HEK293 (cell line): Measurements from ENCODE around the gene CCL7.
A peak's percentile ranks its signal among the peaks of the same experiment; 100 is the strongest.

Experiments
- PRDM1 ChIP-seq: fragments of 450-650 bp; formaldehyde crosslinking; IDR thresholded peaks from 2 replicates; pipeline ENCODE4; 2016; ENCODE audit warnings: missing biosample characterization, missing genetic modification characterization
- ZBTB17 ChIP-seq: fragments of 450-650 bp; formaldehyde crosslinking; IDR thresholded peaks from 2 replicates; pipeline ENCODE4 v1.5.1; 2016; ENCODE audit warnings: missing biosample characterization, missing genetic modification characterization
- ZBTB21 ChIP-seq: fragments of 450-650 bp; formaldehyde crosslinking; IDR thresholded peaks from 2 replicates; pipeline ENCODE4 v1.5.1; 2017; ENCODE audit warnings: missing biosample characterization, missing genetic modification characterization
- ZBTB48 ChIP-seq: fragments of 450-650 bp; formaldehyde crosslinking; IDR thresholded peaks from 2 replicates; pipeline ENCODE4 v1.5.1; 2016; ENCODE audit warnings: missing biosample characterization, missing genetic modification characterization
- ZFP3 ChIP-seq: fragments of 450-650 bp; formaldehyde crosslinking; IDR thresholded peaks from 2 replicates; pipeline ENCODE4 v1.5.1; 2016; ENCODE audit warnings: low read depth, missing biosample characterization, missing genetic modification characterization
- ZNF23 ChIP-seq: fragments of 450-650 bp; formaldehyde crosslinking; IDR thresholded peaks from 2 replicates; pipeline ENCODE4 v1.5.1; 2016; ENCODE audit warnings: missing biosample characterization, missing genetic modification characterization, borderline replicate concordance
- ZNF292 ChIP-seq: fragments of 450-650 bp; formaldehyde crosslinking; IDR thresholded peaks from 2 replicates; pipeline ENCODE4 v1.5.1; 2016; ENCODE audit warnings: low read depth, missing biosample characterization, missing genetic modification characterization, borderline replicate concordance
- ZNF426 ChIP-seq: fragments of 450-650 bp; formaldehyde crosslinking; IDR thresholded peaks from 2 replicates; pipeline ENCODE4 v1.5.1; 2017; ENCODE audit warnings: missing biosample characterization, missing genetic modification characterization, mild to moderate bottlenecking, inconsistent platforms, moderate library complexity
- ZNF529 ChIP-seq: fragments of 450-650 bp; formaldehyde crosslinking; IDR thresholded peaks from 2 replicates; pipeline ENCODE4 v1.5.1; 2017; ENCODE audit warnings: missing genetic modification characterization, missing biosample characterization; ENCODE audit not compliant: insufficient replicate concordance
- TF ChIP-seq, protein P1 (sequence below): fragments of 450-650 bp; formaldehyde crosslinking; IDR thresholded peaks from 2 replicates; pipeline ENCODE4 v1.5.1; 2016; ENCODE audit warnings: missing biosample characterization, missing genetic modification characterization
- TF ChIP-seq, protein P2 (sequence below): fragments of 450-650 bp; formaldehyde crosslinking; IDR thresholded peaks from 2 replicates; pipeline ENCODE4 v1.5.1; 2016; ENCODE audit warnings: missing biosample characterization, missing genetic modification characterization
- TF ChIP-seq, protein P3 (sequence below): fragments of 450-650 bp; formaldehyde crosslinking; IDR thresholded peaks from 2 replicates; pipeline ENCODE4 v1.5.1; 2016; ENCODE audit warnings: missing biosample characterization, missing genetic modification characterization
- TF ChIP-seq, protein P4 (sequence below): fragments of 450-650 bp; formaldehyde crosslinking; conservative IDR thresholded peaks from 2 replicates; pipeline ENCODE4 v1.5.1; 2016; ENCODE audit warnings: low read depth, missing biosample characterization, missing genetic modification characterization
- TF ChIP-seq, protein P5 (sequence below): fragments of 450-650 bp; IDR thresholded peaks from 2 replicates; pipeline ENCODE4 v1.5.1; 2018; ENCODE audit warnings: missing biosample characterization, mild to moderate bottlenecking, missing genetic modification characterization
- TF ChIP-seq, protein P6 (sequence below): fragments of 450-650 bp; formaldehyde crosslinking; IDR thresholded peaks from 2 replicates; pipeline ENCODE4 v1.5.1; 2016; ENCODE audit warnings: missing biosample characterization, missing genetic modification characterization

The CCL7 gene

DNA sequence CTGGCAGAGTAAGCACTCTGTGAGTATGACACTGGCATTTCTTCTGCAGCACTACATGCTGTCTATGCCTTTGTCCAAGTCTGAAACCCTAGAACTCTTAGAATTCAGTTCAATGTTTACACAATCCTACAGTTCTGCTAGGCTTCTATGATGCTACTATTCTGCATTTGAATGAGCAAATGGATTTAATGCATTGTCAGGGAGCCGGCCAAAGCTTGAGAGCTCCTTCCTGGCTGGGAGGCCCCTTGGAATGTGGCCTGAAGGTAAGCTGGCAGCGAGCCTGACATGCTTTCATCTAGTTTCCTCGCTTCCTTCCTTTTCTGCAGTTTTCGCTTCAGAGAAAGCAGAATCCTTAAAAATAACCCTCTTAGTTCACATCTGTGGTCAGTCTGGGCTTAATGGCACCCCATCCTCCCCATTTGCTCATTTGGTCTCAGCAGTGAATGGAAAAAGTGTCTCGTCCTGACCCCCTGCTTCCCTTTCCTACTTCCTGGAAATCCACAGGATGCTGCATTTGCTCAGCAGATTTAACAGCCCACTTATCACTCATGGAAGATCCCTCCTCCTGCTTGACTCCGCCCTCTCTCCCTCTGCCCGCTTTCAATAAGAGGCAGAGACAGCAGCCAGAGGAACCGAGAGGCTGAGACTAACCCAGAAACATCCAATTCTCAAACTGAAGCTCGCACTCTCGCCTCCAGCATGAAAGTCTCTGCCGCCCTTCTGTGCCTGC, 15.2 kb upstream of the CCL7 start, which contains the start of gene CCL2 (continued):
- TF ChIP-seq, protein P1, sequence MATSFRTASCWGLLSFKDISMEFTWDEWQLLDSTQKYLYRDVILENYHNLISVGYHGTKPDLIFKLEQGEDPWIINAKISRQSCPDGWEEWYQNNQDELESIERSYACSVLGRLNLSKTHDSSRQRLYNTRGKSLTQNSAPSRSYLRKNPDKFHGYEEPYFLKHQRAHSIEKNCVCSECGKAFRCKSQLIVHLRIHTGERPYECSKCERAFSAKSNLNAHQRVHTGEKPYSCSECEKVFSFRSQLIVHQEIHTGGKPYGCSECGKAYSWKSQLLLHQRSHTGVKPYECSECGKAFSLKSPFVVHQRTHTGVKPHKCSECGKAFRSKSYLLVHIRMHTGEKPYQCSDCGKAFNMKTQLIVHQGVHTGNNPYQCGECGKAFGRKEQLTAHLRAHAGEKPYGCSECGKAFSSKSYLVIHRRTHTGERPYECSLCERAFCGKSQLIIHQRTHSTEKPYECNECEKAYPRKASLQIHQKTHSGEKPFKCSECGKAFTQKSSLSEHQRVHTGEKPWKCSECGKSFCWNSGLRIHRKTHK (tag by site-specific recombination): no peak
- TF ChIP-seq PRDM1 (tag by site-specific recombination) (peak; percentile 68), ZBTB48 (peak; percentile 60; the same call in 1 of the 2 replicates), ZFP3 (tag by site-specific recombination) (no peak), ZNF529 (tag by site-specific recombination) (no peak), ZNF426 (tag by site-specific recombination) (no peak), ZBTB17 (tag by site-specific recombination) (peak; percentile 85), ZBTB21 (tag by site-specific recombination) (0 out of 2 replicates have a peak, but pooled peaks have one; percentile 13), ZNF292 (no peak), ZNF23 (no peak)
- TF ChIP-seq, protein P2, sequence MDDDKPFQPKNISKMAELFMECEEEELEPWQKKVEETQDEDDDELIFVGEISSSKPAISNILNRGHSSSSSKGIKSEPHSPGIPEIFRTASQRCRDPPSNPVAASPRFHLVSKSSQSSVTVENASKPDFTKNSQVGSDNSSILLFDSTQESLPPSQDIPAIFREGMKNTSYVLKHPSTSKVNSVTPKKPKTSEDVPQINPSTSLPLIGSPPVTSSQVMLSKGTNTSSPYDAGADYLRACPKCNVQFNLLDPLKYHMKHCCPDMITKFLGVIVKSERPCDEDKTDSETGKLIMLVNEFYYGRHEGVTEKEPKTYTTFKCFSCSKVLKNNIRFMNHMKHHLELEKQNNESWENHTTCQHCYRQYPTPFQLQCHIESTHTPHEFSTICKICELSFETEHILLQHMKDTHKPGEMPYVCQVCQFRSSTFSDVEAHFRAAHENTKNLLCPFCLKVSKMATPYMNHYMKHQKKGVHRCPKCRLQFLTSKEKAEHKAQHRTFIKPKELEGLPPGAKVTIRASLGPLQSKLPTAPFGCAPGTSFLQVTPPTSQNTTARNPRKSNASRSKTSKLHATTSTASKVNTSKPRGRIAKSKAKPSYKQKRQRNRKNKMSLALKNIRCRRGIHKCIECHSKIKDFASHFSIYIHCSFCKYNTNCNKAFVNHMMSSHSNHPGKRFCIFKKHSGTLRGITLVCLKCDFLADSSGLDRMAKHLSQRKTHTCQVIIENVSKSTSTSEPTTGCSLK (tag by site-specific recombination): no peak
- TF ChIP-seq, protein P3, sequence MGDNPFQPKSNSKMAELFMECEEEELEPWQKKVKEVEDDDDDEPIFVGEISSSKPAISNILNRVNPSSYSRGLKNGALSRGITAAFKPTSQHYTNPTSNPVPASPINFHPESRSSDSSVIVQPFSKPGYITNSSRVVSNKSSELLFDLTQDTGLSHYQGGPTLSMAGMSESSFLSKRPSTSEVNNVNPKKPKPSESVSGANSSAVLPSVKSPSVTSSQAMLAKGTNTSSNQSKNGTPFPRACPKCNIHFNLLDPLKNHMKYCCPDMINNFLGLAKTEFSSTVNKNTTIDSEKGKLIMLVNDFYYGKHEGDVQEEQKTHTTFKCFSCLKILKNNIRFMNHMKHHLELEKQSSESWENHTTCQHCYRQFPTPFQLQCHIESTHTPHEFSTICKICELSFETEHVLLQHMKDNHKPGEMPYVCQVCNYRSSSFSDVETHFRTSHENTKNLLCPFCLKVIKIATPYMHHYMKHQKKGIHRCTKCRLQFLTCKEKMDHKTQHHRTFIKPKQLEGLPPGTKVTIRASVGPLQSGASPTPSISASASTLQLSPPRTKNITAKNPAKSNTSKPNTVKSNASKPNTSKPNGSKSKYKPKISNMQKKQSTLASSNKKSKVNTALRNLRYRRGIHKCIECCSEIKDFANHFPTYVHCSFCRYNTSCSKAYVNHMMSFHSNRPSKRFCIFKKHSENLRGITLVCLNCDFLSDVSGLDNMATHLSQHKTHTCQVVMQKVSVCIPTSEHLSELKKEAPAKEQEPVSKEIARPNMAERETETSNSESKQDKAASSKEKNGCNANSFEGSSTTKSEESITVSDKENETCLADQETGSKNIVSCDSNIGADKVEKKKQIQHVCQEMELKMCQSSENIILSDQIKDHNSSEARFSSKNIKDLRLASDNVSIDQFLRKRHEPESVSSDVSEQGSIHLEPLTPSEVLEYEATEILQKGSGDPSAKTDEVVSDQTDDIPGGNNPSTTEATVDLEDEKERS: no peak
- TF ChIP-seq, protein P4, sequence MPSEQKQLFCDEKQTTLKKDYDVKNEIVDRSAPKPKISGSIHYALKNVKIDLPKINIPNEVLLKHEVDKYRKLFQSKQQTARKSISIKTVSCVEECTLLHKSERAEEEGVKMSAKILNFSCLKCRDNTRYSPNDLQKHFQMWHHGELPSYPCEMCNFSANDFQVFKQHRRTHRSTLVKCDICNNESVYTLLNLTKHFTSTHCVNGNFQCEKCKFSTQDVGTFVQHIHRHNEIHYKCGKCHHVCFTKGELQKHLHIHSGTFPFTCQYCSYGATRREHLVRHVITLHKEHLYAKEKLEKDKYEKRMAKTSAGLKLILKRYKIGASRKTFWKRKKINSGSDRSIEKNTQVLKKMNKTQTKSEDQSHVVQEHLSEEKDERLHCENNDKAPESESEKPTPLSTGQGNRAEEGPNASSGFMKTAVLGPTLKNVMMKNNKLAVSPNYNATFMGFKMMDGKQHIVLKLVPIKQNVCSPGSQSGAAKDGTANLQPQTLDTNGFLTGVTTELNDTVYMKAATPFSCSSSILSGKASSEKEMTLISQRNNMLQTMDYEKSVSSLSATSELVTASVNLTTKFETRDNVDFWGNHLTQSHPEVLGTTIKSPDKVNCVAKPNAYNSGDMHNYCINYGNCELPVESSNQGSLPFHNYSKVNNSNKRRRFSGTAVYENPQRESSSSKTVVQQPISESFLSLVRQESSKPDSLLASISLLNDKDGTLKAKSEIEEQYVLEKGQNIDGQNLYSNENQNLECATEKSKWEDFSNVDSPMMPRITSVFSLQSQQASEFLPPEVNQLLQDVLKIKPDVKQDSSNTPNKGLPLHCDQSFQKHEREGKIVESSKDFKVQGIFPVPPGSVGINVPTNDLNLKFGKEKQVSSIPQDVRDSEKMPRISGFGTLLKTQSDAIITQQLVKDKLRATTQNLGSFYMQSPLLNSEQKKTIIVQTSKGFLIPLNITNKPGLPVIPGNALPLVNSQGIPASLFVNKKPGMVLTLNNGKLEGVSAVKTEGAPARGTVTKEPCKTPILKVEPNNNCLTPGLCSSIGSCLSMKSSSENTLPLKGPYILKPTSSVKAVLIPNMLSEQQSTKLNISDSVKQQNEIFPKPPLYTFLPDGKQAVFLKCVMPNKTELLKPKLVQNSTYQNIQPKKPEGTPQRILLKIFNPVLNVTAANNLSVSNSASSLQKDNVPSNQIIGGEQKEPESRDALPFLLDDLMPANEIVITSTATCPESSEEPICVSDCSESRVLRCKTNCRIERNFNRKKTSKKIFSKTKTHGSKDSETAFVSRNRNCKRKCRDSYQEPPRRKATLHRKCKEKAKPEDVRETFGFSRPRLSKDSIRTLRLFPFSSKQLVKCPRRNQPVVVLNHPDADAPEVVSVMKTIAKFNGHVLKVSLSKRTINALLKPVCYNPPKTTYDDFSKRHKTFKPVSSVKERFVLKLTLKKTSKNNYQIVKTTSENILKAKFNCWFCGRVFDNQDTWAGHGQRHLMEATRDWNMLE (tag by site-specific recombination): peak; percentile 58
- TF ChIP-seq, protein P5, sequence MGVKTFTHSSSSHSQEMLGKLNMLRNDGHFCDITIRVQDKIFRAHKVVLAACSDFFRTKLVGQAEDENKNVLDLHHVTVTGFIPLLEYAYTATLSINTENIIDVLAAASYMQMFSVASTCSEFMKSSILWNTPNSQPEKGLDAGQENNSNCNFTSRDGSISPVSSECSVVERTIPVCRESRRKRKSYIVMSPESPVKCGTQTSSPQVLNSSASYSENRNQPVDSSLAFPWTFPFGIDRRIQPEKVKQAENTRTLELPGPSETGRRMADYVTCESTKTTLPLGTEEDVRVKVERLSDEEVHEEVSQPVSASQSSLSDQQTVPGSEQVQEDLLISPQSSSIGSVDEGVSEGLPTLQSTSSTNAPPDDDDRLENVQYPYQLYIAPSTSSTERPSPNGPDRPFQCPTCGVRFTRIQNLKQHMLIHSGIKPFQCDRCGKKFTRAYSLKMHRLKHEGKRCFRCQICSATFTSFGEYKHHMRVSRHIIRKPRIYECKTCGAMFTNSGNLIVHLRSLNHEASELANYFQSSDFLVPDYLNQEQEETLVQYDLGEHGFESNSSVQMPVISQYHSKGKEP: 0 out of 2 replicates have a peak, but pooled peaks have one; percentile 9
- TF ChIP-seq, protein P6, sequence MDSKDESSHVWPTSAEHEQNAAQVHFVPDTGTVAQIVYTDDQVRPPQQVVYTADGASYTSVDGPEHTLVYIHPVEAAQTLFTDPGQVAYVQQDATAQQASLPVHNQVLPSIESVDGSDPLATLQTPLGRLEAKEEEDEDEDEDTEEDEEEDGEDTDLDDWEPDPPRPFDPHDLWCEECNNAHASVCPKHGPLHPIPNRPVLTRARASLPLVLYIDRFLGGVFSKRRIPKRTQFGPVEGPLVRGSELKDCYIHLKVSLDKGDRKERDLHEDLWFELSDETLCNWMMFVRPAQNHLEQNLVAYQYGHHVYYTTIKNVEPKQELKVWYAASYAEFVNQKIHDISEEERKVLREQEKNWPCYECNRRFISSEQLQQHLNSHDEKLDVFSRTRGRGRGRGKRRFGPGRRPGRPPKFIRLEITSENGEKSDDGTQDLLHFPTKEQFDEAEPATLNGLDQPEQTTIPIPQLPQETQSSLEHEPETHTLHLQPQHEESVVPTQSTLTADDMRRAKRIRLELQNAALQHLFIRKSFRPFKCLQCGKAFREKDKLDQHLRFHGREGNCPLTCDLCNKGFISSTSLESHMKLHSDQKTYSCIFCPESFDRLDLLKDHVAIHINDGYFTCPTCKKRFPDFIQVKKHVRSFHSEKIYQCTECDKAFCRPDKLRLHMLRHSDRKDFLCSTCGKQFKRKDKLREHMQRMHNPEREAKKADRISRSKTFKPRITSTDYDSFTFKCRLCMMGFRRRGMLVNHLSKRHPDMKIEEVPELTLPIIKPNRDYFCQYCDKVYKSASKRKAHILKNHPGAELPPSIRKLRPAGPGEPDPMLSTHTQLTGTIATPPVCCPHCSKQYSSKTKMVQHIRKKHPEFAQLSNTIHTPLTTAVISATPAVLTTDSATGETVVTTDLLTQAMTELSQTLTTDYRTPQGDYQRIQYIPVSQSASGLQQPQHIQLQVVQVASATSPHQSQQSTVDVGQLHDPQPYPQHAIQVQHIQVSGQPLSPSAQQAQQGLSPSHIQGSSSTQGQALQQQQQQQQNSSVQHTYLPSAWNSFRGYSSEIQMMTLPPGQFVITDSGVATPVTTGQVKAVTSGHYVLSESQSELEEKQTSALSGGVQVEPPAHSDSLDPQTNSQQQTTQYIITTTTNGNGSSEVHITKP: peak; percentile 89
- TF ChIP-seq, all 188 proteins: peak for 12
